Measurements from ENCODE around the gene BMPR1B. TPM values are rescaled to one million over a fixed set of nuclear protein-coding genes. Genes with fewer than 3 reads are reported as not detected.

BMPR1B gene
- total RNA-seq, 1 experiment from 2014 or later: 0.35 TPM

DNA sequence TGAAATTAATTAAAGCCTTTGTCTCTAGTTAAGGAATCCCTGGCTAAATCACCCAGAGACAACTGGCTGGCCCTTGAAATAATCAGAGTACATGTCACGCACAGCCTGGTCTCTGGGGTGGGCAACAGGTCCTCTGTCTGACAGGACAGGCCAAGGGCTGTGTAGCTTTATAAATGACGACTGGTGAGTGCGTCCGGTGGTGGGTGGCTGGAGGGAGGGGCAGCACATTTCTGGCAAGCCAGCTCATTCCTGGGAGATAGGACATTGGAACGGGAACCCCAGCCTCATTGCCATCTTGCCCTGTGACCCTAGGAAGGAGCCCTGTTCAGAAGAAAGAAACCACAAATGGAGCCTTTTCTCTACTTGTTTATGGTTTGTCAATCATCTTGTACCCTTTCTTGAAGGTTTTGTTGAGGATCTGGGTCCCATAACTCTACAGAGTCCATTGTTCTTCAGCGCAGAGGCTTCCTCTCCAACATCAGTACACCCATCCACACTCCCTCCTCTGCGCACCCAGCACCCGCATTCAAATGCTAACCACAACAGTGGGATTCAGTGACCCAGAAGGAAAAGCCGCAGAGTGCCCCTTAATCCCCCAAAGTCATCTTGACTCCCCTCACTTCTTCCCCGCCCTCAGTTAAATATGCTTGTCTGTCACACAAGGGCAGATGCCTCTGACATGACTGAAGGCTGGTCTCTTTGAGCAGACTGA is 422.9 kb downstream of the BMPR1B start:
- H3K27ac ChIP-seq (ENCODE audit: insufficient read length, low read depth, low read length): no peak overlapping the region

More for the DNA sequence above, 422.9 kb downstream of the BMPR1B start:
- Histone ChIP-seq H3K56ac (ENCODE audit: insufficient read length, low read depth, low read length) (no peak overlapping the region), H3K14ac (ENCODE audit: insufficient read depth, low read length) (no peak overlapping the region), H3K4ac (ENCODE audit: low read depth, low read length) (no peak overlapping the region), H2AFZ (ENCODE audit: low read length) (no peak overlapping the region), H3K79me2 (ENCODE audit: insufficient read depth, low read length) (no peaks in the 10 kb centered on the region), H2BK20ac (ENCODE audit: low read depth, low read length, poor library complexity, severe bottlenecking) (no peak overlapping the region), H3K4me1 (ENCODE audit: insufficient read depth, low read length) (no peaks in the 10 kb centered on the region; the same call in 1 of the 2 replicates), H3K79me1 (ENCODE audit: insufficient read depth, low read depth, low read length, poor library complexity, severe bottlenecking) (no peaks in the 10 kb centered on the region), H3K18ac (ENCODE audit: insufficient read length, low read depth, low read length) (no peak overlapping the region), H4K8ac (replicated peaks; ENCODE audit: insufficient read length, low read depth, low read length) (no peak overlapping the region), H2BK5ac (ENCODE audit: insufficient read length, low read length) (no peak overlapping the region), H3K9ac (ENCODE audit: extremely low read depth, insufficient read length, low read length) (no peak overlapping the region), H3K27me3 (ENCODE audit: insufficient read depth, low read length) (no peaks in the 10 kb centered on the region), H3K9me3 (ENCODE audit: control insufficient read depth, low read depth, low read length) (peaks cover 13% of the 10 kb centered on the region), H2BK120ac (ENCODE audit: low read depth, low read length, poor library complexity, severe bottlenecking) (no peak overlapping the region), H3T11ph (ENCODE audit: low read length) (no peak overlapping the region), H3K23ac (ENCODE audit: insufficient read length, low read depth, low read length) (no peak overlapping the region), H3K23me2 (ENCODE audit: insufficient read length, low read depth, low read length, poor library complexity, severe bottlenecking) (no peaks in the 10 kb centered on the region), H4K91ac (ENCODE audit: insufficient read length, low read depth, low read length) (no peak overlapping the region), H2BK12ac (ENCODE audit: insufficient read length, low read depth, low read length) (no peak overlapping the region), H3K4me2 (ENCODE audit: insufficient read depth, insufficient read length, low read length) (no peak overlapping the region), H2AK5ac (ENCODE audit: insufficient read length, low read length) (no peak overlapping the region), H4K5ac (ENCODE audit: insufficient read length, low read depth, low read length) (no peak overlapping the region), H2BK15ac (ENCODE audit: low read depth, low read length) (no peak overlapping the region), H4K20me1 (ENCODE audit: control insufficient read depth, insufficient read depth, insufficient read length) (no peaks in the 10 kb centered on the region)
- DNase-seq: no peak
- Mint-ChIP-seq H3K9me3 (peaks cover 16 to 18% of the 10 kb centered on the region in 2 experiments), H3K27ac (peak overlapping the region in 1 of 3 experiments; percentile 76; a peak in 3 of 7 replicates), H3K36me3 (ENCODE audit: insufficient read depth in 1 of 3, low read depth in 3 of 3) (peaks cover 14 to 19% (median 16%) of the 10 kb centered on the region in 3 experiments), H3K27me3 (ENCODE audit: low read depth) (peaks cover 8% of the 10 kb centered on the region), H3K4me1 (peaks cover 15 to 19% of the 10 kb centered on the region in 2 experiments), H3K4me3 (peak overlapping the region in 1 of 2 experiments; percentile 54; a peak in 1 of 5 replicates)
- no CpG with 5 or more reads among the region's 10 CpGs for WGBS (ENCODE audit: extremely low coverage, insufficient read length, low lambda C conversion rate)
- TF ChIP-seq, protein P1, sequence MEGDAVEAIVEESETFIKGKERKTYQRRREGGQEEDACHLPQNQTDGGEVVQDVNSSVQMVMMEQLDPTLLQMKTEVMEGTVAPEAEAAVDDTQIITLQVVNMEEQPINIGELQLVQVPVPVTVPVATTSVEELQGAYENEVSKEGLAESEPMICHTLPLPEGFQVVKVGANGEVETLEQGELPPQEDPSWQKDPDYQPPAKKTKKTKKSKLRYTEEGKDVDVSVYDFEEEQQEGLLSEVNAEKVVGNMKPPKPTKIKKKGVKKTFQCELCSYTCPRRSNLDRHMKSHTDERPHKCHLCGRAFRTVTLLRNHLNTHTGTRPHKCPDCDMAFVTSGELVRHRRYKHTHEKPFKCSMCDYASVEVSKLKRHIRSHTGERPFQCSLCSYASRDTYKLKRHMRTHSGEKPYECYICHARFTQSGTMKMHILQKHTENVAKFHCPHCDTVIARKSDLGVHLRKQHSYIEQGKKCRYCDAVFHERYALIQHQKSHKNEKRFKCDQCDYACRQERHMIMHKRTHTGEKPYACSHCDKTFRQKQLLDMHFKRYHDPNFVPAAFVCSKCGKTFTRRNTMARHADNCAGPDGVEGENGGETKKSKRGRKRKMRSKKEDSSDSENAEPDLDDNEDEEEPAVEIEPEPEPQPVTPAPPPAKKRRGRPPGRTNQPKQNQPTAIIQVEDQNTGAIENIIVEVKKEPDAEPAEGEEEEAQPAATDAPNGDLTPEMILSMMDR (conservative IDR thresholded peaks at IDR 0.05): no peak

All from H9 (cell line).